Activated CD8-positive, alpha-beta memory T cell treated with anti-CD3 and anti-CD28 coated beads, Interleukin-2, amount 50 U/mL, for 24 hours (primary cell): Measurements from ENCODE around the gene ARHGEF26.

ENCODE experiments used
- DNase-seq: peaks from one replicate; pipeline ENCODE4 v3.0.0-alpha.2; 2020; ENCODE audit errors: extremely low read depth

Gene ARHGEF26

GRCh38 chr3:154151969-154152368 is 30.8 kb downstream of the ARHGEF26 start:
- no peak for DNase-seq

DNA sequence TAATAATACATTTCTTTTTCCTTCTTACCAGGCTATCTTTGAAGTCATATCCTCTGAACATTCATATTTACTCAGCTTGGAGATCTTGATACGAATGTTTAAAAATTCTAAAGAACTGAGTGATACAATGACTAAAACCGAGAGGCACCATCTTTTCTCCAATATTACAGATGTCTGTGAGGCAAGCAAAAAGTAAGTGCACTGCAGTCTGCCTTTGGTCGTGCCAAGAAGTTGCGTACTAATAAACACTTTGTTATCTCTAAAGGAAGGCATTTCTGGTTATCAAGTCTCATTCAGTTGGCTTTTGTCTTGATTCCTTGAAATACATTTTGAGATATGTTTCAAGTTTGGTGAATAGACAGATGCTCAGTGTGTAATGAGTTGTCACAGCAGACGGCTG is 31.6 kb downstream of the ARHGEF26 start:
- DNase-seq = no peak

- no peak for DNase-seq
Observed at GRCh38 chr3:154156530-154156929, 35.3 kb downstream of the ARHGEF26 start.

DNA sequence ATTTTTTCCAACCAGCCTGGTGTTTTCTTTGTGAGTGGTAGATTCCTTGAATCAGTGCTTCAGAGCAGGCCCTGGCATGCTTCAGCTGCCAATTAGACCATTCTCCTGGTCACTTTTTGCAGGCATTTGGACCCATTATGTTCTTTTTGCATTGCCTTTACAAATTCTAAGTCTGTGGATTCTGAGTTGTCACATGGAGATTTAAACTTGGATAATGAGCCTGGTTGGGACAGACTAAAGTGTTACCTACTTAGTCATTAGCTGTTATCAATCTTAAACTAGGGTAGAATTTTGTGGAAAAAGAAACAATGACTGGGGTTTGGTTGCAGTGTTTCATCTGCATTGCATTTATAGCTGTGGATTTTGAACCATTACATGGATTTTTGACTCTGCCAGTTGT is 40.6 kb downstream of the ARHGEF26 start:
- no peak for DNase-seq

GRCh38 chr3:154164387-154164786 is 43.2 kb downstream of the ARHGEF26 start:
- DNase-seq = no peak

- no peak for DNase-seq
Observed at GRCh38 chr3:154168998-154169795, 48.0 kb downstream of the ARHGEF26 start.

- no peak for DNase-seq
Observed at GRCh38 chr3:154169796-154170110, 48.6 kb downstream of the ARHGEF26 start.

GRCh38 chr3:154170300-154170699 is 49.1 kb downstream of the ARHGEF26 start:
- DNase-seq = no peak

DNA sequence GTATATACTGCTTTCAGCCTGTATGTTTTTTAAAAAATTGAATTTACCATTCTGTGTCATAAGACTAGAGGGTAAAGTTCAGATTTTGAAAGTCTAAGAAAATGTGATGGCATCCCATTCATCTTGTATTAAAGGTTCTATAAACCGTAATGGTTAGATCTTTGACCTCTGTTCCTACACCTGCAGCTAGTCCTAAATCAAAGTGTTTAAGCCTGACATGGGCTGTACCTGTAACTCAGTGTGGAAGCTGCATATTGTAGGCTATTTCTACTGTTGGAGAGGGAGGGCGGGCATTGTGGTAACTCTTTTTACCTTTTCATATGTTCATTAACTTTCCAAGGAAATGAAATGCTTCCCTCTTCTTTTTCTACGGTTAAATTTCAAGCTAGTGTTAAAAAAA is 53.9 kb downstream of the ARHGEF26 start:
- DNase-seq = no peak

DNA sequence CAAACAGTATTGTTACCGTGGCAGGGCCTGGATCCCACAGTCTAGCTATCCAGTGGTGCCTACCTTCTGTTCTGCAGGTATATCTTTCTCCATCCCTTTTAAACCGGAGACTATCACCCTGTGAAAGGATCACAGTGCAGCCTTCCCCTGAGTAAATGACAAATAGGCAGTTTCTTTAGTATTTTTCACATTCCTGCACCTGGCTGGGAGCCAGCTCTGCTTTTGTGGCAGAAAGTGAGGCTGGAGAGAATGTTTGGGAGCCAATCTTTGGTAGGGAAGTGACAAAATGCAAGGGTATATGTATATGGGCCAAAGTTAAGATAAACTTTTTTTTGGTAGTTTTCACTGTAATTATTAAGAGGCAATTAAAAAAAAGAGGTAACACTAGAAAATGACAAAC is 54.8 kb downstream of the ARHGEF26 start:
- DNase-seq = no peak

GRCh38 chr3:154177406-154177805 is 56.2 kb downstream of the ARHGEF26 start:
- DNase-seq = no peak

DNA sequence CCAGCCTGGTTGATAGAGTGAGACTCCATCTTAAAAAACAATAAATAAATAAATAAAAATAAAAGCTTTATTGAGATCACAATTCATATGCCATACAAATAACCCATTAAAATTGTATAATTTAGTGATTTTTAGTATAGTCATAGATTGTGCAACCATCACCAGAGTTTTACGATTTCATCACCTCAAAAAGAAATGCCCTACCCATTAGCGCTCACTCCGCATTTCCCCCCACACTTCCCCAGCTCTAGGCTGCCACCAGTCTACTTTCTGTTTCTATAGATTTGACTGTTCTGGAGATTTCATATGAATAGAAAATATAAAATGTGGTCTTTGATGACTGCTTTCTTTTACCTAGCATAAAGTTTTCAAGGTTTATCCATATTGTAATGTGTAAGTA is 57.0 kb downstream of the ARHGEF26 start:
- DNase-seq = no peak

DNA sequence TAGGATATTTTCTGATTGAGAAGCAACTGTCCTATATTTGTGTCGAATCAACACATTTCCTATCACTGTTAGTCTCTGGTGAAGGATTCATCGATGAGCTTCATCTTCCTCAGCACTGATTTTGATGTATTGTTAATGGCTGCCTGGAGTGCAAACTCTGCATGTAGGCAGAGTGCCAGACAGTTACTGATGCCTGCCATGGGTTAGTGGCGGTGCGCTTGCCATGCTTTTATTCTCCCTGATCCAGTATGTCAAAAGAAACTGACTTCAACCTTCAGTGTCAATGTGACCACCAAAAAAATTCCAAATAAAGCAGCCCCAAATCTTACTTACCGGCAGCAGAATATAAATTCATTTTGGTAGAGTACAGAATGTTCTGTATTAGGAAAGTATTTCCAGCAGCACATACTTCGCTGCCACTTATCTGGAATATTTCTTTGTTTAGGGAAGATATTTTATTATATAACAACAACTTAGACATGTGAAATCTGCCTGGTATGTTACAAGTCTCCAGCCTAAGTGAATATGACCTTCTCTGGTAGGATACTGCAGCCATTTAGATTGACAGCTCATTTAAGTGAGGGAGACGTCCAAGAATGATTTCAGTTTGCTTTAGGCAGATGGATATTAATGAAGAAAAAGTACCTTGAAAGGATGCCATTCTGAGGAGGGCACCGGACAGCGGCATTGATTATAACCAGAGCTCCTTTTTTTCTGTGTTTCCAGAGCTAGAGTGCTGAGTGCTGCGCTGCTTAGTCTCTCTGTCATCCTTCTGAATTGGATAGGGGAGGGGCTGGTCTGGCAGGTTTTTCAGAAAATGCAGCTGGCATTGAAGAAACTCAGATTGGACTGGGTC is 59.9 kb downstream of the ARHGEF26 start:
- DNase-seq = no peak

- DNase-seq = no peak
Observed at GRCh38 chr3:154182322-154182922, 61.2 kb downstream of the ARHGEF26 start.

- DNase-seq = no peak
Observed at GRCh38 chr3:154182975-154183374, 61.8 kb downstream of the ARHGEF26 start.

DNA sequence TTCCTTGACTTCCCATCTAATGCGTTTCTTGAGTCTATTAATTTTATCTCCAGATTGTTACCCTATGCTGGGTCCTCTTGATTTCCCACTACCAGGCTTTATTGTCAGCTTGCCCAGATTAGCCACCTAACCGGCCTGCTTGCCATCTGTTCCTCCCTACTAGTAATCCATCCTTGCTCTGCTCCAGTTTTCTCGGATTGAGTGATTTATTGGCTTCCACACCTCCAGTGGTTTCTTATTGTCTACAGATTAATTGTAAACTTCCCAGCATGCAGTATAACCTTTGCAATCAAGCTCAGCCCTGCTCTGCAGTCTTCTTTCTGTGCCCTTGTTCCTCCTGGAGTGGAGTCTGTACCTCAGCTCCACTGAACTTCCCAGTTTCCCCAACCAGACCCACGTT is 63.4 kb downstream of the ARHGEF26 start:
- no peak for DNase-seq

- no peak for DNase-seq
Observed at GRCh38 chr3:154188437-154188836, 67.2 kb downstream of the ARHGEF26 start.

- DNase-seq = no peak
Observed at GRCh38 chr3:154188846-154189245, 67.7 kb downstream of the ARHGEF26 start.

- DNase-seq = no peak
Observed at GRCh38 chr3:154191520-154191919, 70.3 kb downstream of the ARHGEF26 start.

GRCh38 chr3:154192225-154192624 is 71.0 kb downstream of the ARHGEF26 start:
- no peak for DNase-seq

DNA sequence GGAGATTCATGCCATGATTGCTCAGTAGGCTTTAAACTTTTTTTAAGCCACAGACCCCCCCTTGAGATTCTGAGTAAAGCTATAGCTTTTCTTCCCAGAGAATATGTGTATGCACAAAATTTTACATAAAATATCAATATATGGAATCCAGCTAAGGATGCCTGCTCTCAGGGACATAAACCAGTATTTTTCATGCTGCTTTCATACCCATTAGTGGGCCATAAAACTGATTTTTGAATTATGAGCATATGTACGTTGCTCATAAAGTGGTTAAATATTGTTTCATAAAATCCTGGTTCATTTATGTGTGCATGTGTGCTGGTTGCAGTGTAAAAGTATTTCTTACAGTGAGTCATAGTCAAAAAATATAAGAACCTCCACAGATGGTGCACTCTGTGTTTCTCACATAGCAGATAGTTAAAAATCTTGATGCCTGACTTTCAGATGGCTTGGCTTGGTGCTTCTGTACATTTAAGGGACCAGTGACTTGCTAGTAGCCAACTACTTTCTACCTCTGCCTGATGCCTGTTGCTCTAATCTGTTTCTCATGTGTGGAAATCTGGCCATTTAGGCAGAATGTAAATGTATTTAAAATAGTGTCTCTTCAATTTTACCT is 71.9 kb downstream of the ARHGEF26 start:
- DNase-seq = no peak

DNA sequence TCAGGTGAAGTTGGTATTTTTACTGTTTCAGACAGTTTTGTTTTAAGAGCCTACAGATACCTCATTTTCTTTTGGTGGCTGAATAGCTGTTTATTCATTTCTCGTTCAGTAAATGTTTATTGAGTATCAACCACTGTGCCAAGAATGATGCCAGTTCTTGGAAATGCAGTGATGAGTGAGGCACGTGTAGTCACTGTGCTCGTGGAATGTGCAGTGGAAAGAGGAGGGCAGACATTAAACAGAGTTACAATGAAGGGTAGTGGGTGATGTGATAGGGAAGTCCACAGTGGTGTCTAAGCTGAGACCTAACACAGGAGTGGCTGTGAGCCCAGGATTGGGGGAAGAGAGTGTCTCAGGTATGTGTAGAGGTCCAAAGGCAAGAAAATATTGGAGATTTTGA is 73.7 kb downstream of the ARHGEF26 start:
- no peak for DNase-seq
